ENCODE data around the gene APPL1. TPM values are rescaled to one million over a fixed set of nuclear protein-coding genes. Genes with fewer than 3 reads are reported as not detected.

Gene APPL1
- total and polyA plus RNA-seq, 2 experiments from 2014 or later = 49.0 to 125 TPM

DNA sequence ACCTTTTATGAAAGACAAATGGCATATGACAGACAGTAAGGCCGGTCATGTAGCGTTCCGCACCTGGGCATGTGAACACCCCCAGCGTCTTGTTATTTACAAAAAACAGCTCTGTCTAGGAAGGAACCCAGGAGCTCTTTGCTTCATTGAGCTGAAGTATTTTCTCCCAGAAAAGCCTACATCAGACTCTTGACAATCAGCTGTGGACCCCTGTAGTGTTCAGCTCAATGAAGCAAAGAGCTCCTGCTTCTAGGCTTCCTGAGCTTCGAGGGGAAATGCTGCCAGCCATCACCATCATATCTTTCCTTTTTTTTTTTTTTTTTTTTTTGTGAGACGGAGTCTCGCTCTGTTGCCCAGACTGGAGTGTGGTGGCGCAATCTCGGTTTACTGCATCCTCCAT is 60.9 kb downstream of the APPL1 start:
- Histone ChIP-seq H3K27ac (ENCODE audit: low read depth) (no peak overlapping the region), H3K4me3 (no peak overlapping the region), H3K4me2 (no peak overlapping the region), H2AFZ (no peak overlapping the region), H3K9me2 (ENCODE audit: insufficient read depth) (no peaks in the 10 kb centered on the region), H3K36me3 (ENCODE audit: insufficient read depth) (no peaks in the 10 kb centered on the region), H3K79me2 (replicated peaks; ENCODE audit: insufficient read depth) (no peaks in the 10 kb centered on the region), H4K20me1 (replicated peaks; ENCODE audit: insufficient read depth) (no peaks in the 10 kb centered on the region), H3K27me3 (ENCODE audit: insufficient read depth) (no peaks in the 10 kb centered on the region), H3K4me1 (ENCODE audit: insufficient read depth) (no peaks in the 10 kb centered on the region), H3F3A (replicated peaks; ENCODE audit: low read depth) (no peaks in the 10 kb centered on the region)
- Mint-ChIP-seq H3K27me3 (ENCODE audit: insufficient read depth, low read depth, poor library complexity) (no peaks in the 10 kb centered on the region), H3K4me3 (no peak overlapping the region), H3K9me3 (peaks cover 6% of the 10 kb centered on the region; the same call in 1 of the 3 replicates), H3K27ac (no peak overlapping the region), H3K4me1 (no peaks in the 10 kb centered on the region), H3K36me3 (ENCODE audit: low read depth) (peaks cover 6% of the 10 kb centered on the region; the same call in 2 of the 3 replicates)
- ATAC-seq = no peak; the same call in 2 of the 3 replicates
- peak; percentile 29 for DNase-seq (ENCODE audit: low spot score)
- TF ChIP-seq CREB1 (CRISPR knock-in tag; IDR thresholded peaks at IDR 0.05; ENCODE audit: low read depth) = no peak
- TF ChIP-seq, protein P1, sequence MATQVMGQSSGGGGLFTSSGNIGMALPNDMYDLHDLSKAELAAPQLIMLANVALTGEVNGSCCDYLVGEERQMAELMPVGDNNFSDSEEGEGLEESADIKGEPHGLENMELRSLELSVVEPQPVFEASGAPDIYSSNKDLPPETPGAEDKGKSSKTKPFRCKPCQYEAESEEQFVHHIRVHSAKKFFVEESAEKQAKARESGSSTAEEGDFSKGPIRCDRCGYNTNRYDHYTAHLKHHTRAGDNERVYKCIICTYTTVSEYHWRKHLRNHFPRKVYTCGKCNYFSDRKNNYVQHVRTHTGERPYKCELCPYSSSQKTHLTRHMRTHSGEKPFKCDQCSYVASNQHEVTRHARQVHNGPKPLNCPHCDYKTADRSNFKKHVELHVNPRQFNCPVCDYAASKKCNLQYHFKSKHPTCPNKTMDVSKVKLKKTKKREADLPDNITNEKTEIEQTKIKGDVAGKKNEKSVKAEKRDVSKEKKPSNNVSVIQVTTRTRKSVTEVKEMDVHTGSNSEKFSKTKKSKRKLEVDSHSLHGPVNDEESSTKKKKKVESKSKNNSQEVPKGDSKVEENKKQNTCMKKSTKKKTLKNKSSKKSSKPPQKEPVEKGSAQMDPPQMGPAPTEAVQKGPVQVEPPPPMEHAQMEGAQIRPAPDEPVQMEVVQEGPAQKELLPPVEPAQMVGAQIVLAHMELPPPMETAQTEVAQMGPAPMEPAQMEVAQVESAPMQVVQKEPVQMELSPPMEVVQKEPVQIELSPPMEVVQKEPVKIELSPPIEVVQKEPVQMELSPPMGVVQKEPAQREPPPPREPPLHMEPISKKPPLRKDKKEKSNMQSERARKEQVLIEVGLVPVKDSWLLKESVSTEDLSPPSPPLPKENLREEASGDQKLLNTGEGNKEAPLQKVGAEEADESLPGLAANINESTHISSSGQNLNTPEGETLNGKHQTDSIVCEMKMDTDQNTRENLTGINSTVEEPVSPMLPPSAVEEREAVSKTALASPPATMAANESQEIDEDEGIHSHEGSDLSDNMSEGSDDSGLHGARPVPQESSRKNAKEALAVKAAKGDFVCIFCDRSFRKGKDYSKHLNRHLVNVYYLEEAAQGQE (IDR thresholded peaks at IDR 0.05; ENCODE audit: unreplicated experiment) = no peak

DNA sequence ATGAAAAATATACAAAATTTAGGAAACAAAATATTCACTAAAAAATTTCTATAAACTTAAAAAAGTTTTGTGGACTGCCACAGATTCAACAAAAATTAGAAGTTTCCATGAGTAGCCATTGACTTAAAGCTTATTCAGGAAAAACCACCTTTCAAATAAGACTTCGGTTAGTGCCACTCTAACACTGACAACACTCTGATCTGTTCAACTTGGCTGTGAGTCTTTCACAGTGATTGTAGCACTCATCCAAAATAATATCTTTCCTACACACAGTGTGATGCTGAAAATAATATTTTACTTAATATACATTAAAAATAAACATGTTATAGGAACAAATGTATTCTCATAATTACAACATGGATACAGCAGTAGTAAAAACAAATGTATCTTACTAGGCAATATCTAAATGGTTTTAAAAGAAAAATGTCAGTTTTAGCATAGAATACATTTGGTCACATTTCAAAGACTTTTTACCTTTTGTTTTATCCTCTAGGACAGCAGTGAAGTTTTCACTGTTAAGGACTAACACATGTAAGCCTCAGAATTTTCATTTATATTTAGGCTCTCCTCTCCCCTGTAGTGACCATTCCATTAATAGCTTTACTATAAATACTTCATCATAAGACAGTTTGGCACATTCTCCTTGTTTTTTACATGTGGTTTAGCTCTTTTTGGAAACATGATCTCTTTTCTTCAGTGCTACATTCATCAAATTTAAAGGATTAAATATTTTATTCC is 64.8 kb downstream of the APPL1 start, which contains the start of gene ASB14:
TSS of gene ASB14 (minus strand) at position 527 of the 738 bp plus-strand sequence. CDS start 652 bp downstream, outside the sequence.
- ATAC-seq = no peak
- H3K4me2 ChIP-seq = no peak within 1 kb of the TSS
- no peak for DNase-seq (ENCODE audit: low spot score)
- H3K4me3 Mint-ChIP-seq = no peak within 1 kb of the TSS
- H3K4me1 ChIP-seq (ENCODE audit: insufficient read depth) = no peaks in the 10 kb centered on the region
- no peaks in the 10 kb centered on the region for H3K79me2 ChIP-seq (replicated peaks; ENCODE audit: insufficient read depth)
- H3K27me3 ChIP-seq (ENCODE audit: insufficient read depth) = no peaks in the 10 kb centered on the region
- no peaks in the 10 kb centered on the region for H3F3A ChIP-seq (replicated peaks; ENCODE audit: low read depth)
- no peaks in the 10 kb centered on the region for H4K20me1 ChIP-seq (replicated peaks; ENCODE audit: insufficient read depth)
- no peak within 1 kb of the TSS for H3K27ac Mint-ChIP-seq
- no peaks in the 10 kb centered on the region for H3K36me3 ChIP-seq (ENCODE audit: insufficient read depth)
- H3K27ac ChIP-seq (ENCODE audit: low read depth) = no peak within 1 kb of the TSS
- no peaks in the 10 kb centered on the region for H3K36me3 Mint-ChIP-seq (ENCODE audit: low read depth)
- H3K27me3 Mint-ChIP-seq (ENCODE audit: insufficient read depth, low read depth, poor library complexity) = no peaks in the 10 kb centered on the region
- TF ChIP-seq, protein P2, sequence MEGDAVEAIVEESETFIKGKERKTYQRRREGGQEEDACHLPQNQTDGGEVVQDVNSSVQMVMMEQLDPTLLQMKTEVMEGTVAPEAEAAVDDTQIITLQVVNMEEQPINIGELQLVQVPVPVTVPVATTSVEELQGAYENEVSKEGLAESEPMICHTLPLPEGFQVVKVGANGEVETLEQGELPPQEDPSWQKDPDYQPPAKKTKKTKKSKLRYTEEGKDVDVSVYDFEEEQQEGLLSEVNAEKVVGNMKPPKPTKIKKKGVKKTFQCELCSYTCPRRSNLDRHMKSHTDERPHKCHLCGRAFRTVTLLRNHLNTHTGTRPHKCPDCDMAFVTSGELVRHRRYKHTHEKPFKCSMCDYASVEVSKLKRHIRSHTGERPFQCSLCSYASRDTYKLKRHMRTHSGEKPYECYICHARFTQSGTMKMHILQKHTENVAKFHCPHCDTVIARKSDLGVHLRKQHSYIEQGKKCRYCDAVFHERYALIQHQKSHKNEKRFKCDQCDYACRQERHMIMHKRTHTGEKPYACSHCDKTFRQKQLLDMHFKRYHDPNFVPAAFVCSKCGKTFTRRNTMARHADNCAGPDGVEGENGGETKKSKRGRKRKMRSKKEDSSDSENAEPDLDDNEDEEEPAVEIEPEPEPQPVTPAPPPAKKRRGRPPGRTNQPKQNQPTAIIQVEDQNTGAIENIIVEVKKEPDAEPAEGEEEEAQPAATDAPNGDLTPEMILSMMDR (conservative IDR thresholded peaks at IDR 0.05; ENCODE audit: low read depth in 2 of 2) = no peak
- TF ChIP-seq, protein P1 (IDR thresholded peaks at IDR 0.05; ENCODE audit: unreplicated experiment) = no peak
- TF ChIP-seq, protein P3, sequence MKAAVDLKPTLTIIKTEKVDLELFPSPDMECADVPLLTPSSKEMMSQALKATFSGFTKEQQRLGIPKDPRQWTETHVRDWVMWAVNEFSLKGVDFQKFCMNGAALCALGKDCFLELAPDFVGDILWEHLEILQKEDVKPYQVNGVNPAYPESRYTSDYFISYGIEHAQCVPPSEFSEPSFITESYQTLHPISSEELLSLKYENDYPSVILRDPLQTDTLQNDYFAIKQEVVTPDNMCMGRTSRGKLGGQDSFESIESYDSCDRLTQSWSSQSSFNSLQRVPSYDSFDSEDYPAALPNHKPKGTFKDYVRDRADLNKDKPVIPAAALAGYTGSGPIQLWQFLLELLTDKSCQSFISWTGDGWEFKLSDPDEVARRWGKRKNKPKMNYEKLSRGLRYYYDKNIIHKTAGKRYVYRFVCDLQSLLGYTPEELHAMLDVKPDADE (IDR thresholded peaks at IDR 0.05) = no peak
- no peak for TF ChIP-seq ZNF114 (CRISPR knock-in tag; IDR thresholded peaks at IDR 0.05)
- H3K4me1 Mint-ChIP-seq = no peaks in the 10 kb centered on the region
- no peak within 1 kb of the TSS for H2AFZ ChIP-seq
- no peaks in the 10 kb centered on the region for H3K9me2 ChIP-seq (ENCODE audit: insufficient read depth)
- no peaks in the 10 kb centered on the region for H3K9me3 Mint-ChIP-seq
- H3K4me3 ChIP-seq = no peak within 1 kb of the TSS
